Kidney epithelial cell (primary cell): Measurements from ENCODE around the gene CADPS. TPM values are rescaled to one million over a fixed set of nuclear protein-coding genes. Genes with fewer than 3 reads are reported as not detected.

Experiments
- DNase-seq: peaks from one replicate; pipeline ENCODE4 v3.0.0-alpha.2; 2010; ENCODE audit warnings: low read depth
- H3K27me3 ChIP-seq: 2 replicates; pipeline ENCODE4 v1.6.0; 2011; ENCODE audit warnings: low read length; ENCODE audit not compliant: control insufficient read depth, insufficient read depth
- H3K36me3 ChIP-seq: 2 replicates; pipeline ENCODE4 v1.5.1; 2011; ENCODE audit warnings: low read length; ENCODE audit not compliant: control insufficient read depth, insufficient read depth
- H3K4me3 ChIP-seq: 2 replicates; pipeline ENCODE4 v1.5.1; 2011; ENCODE audit warnings: low read depth, mild to moderate bottlenecking, control low read depth, low read length
- CTCF ChIP-seq: IDR thresholded peaks from 2 replicates; pipeline ENCODE4 v1.5.1; 2011; ENCODE audit warnings: mild to moderate bottlenecking, moderate library complexity, low read length, control low read depth, inconsistent platforms; ENCODE audit not compliant: insufficient read depth, poor library complexity, severe bottlenecking
- total RNA-seq: library from RNA; depleted of rRNA; stranded (reverse); fragments of >200 nt; gene quantifications from 2 replicates; pipeline ENCODE4 v1.2.3, GENCODE V29; 2015

CADPS gene
- total RNA-seq, 1 donor from 2014 or later = 0.08 TPM

DNA sequence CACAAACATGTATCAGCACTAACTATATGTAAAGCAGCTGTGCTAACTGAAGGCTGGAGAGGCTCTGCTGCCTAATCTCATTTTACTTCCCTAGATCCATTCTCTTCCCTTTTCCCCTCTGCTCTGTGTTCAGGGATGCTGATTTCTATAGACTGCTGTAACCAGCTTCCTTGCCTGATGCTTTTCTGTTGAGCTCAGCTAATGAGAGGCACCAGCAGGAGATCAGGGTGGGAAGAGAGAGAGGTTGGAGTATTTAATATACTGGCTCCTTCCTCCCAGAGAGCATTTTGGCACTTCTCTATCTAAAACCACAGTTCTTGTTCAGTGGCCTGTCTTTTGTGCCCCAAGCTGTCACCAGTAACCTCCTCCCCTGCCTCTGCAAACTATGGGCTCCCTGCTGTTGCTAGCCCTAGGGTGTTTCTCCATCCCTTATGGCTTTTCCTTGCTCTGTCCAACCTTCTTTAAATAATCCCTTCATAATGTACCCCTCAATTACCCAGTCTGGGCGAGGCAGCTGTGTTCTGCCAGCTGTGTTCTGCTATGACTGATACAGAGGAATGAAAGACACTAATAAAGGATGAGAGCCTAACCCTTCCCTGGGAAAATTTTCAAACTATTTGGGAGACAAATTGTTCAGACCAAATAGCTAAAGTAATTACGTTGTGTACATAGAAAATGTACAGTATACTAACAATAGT lies 69.5 kb downstream of the CADPS start:
- Histone ChIP-seq H3K36me3 (no peaks in the 10 kb centered on the region), H3K4me3 (no peak overlapping the region), H3K27me3 (no peaks in the 10 kb centered on the region)
- no peak for TF ChIP-seq CTCF
- no peak for DNase-seq

- DNase-seq = no peak
- Histone ChIP-seq H3K27me3 (no peaks in the 10 kb centered on the region), H3K36me3 (no peaks in the 10 kb centered on the region), H3K4me3 (no peak overlapping the region)
- TF ChIP-seq CTCF = no peak
Measured at GRCh38 chr3:62805106-62805505, 70.1 kb downstream of the CADPS start.

DNA sequence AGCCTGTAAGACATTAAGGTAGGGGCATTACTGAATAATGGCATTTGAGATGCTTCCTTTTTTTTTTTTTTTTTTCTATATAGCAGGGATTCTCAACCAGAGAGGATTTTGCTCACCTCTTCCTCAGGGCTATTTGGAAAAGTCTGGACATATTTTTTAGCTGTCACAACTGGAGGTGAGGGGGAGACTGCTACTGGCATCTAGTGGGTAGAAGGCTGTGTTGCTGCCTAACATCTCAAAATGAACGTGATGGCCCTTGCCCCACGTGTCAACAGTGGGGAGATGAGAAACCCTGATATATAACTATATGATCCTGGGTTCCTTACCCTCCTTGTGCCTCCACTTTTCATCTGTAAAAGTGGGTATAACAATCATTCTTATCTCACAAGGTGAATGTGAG lies 71.9 kb downstream of the CADPS start:
- H3K4me3 ChIP-seq = no peak overlapping the region
- TF ChIP-seq CTCF = no peak
- H3K36me3 ChIP-seq = no peaks in the 10 kb centered on the region
- H3K27me3 ChIP-seq = no peaks in the 10 kb centered on the region
- DNase-seq = no peak

DNA sequence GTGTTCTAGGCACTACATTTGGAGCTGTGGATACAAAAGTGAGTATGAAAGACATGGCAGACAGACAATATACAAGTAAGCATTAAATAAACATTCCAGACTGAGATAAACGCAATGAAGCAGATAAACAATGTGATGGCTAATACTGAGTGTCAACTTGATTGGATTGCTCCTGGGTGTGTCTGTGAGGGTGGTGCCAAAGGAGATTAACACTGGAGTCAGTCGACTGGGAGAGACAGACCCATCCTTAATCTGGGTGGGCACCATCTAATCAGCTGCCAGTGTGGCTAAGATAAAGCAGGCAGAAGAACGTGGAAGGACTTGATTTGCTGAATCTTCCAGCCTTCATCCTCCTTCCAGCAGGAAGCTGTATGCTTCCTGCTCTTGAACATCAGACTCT lies 77.2 kb downstream of the CADPS start:
- TF ChIP-seq CTCF = no peak
- no peaks in the 10 kb centered on the region for H3K36me3 ChIP-seq
- DNase-seq = no peak
- no peaks in the 10 kb centered on the region for H3K27me3 ChIP-seq
- no peak overlapping the region for H3K4me3 ChIP-seq

- DNase-seq = no peak
- Histone ChIP-seq H3K4me3 (no peak overlapping the region), H3K36me3 (no peaks in the 10 kb centered on the region), H3K27me3 (no peaks in the 10 kb centered on the region)
- no peak for TF ChIP-seq CTCF
Measured at GRCh38 chr3:62797132-62797531, 78.1 kb downstream of the CADPS start.
